Rectal smooth muscle tissue (tissue), 1 donor: Measurements from ENCODE around the gene AMIGO3.
A peak's percentile ranks its signal among the peaks of the same experiment; 100 is the strongest.

Experiments used
- H3K27ac ChIP-seq: one replicate; pipeline ENCODE4 v1.7.0; 2013; ENCODE audit warnings: low read depth, low read length, inconsistent platforms
- H3K27me3 ChIP-seq: one replicate; pipeline ENCODE4 v1.7.0; 2013; ENCODE audit warnings: low read length; ENCODE audit not compliant: control insufficient read depth, insufficient read depth
- H3K36me3 ChIP-seq: one replicate; pipeline ENCODE4 v1.7.0; 2013; ENCODE audit warnings: low read length; ENCODE audit not compliant: control insufficient read depth, insufficient read depth
- H3K4me1 ChIP-seq: one replicate; pipeline ENCODE4 v1.7.0; 2013; ENCODE audit warnings: low read length; ENCODE audit not compliant: control insufficient read depth, insufficient read depth
- H3K4me3 ChIP-seq: one replicate; pipeline ENCODE4 v1.7.0; 2013; ENCODE audit warnings: low read length
- H3K9ac ChIP-seq: one replicate; pipeline ENCODE4 v1.7.0; 2013; ENCODE audit warnings: low read length

AMIGO3 gene

GRCh38 chr3:49674497-49674983, 44.9 kb downstream of the AMIGO3 start:
- Histone ChIP-seq H3K9ac (peak overlapping the region; percentile 77), H3K4me3 (peak overlapping the region; percentile 88), H3K27ac (peak overlapping the region; percentile 89), H3K4me1 (peaks cover 7% of the 10 kb centered on the region), H3K27me3 (no peaks in the 10 kb centered on the region), H3K36me3 (peaks cover 25% of the 10 kb centered on the region)

- peak within 1 kb of the TSS; percentile 89 for H3K27ac ChIP-seq
- peaks cover 20% of the 10 kb centered on the region for H3K36me3 ChIP-seq
- H3K9ac ChIP-seq: peak within 1 kb of the TSS; percentile 77
- peak within 1 kb of the TSS; percentile 88 for H3K4me3 ChIP-seq
- H3K27me3 ChIP-seq: no peaks in the 10 kb centered on the region
- peaks cover 7% of the 10 kb centered on the region for H3K4me1 ChIP-seq
These were observed 45.6 kb downstream of the AMIGO3 start, which contains the start of gene APEH for GRCh38 chr3:49673715-49674496. APEH (plus strand) TSS chr3:49674351; CDS start chr3:49674402, 51 bp downstream.

GRCh38 chr3:49673121-49673714, 46.3 kb downstream of the AMIGO3 start:
- Histone ChIP-seq H3K27ac (peak overlapping the region; percentile 89), H3K4me1 (peaks cover 7% of the 10 kb centered on the region), H3K4me3 (peak overlapping the region; percentile 88), H3K36me3 (peaks cover 17% of the 10 kb centered on the region), H3K9ac (no peak overlapping the region), H3K27me3 (no peaks in the 10 kb centered on the region)

GRCh38 chr3:49671291-49672288, 47.9 kb downstream of the AMIGO3 start:
- H3K9ac ChIP-seq: no peak overlapping the region
- H3K27ac ChIP-seq: no peak overlapping the region
- no peak overlapping the region for H3K4me3 ChIP-seq
- peaks cover 3% of the 10 kb centered on the region for H3K27me3 ChIP-seq
- peaks cover 7% of the 10 kb centered on the region for H3K4me1 ChIP-seq
- H3K36me3 ChIP-seq: peaks cover 2% of the 10 kb centered on the region

GRCh38 chr3:49670940-49671290, 48.6 kb downstream of the AMIGO3 start:
- H3K27me3 ChIP-seq: peaks cover 5% of the 10 kb centered on the region
- no peaks in the 10 kb centered on the region for H3K36me3 ChIP-seq
- no peak overlapping the region for H3K4me3 ChIP-seq
- H3K4me1 ChIP-seq: peaks cover 7% of the 10 kb centered on the region
- no peak overlapping the region for H3K27ac ChIP-seq
- H3K9ac ChIP-seq: no peak overlapping the region

- no peak overlapping the region for H3K27ac ChIP-seq
- peaks cover 4% of the 10 kb centered on the region for H3K4me1 ChIP-seq
- no peak overlapping the region for H3K9ac ChIP-seq
- no peaks in the 10 kb centered on the region for H3K36me3 ChIP-seq
- peaks cover 6% of the 10 kb centered on the region for H3K27me3 ChIP-seq
- no peak overlapping the region for H3K4me3 ChIP-seq
These were observed 50.1 kb downstream of the AMIGO3 start for GRCh38 chr3:49669352-49669751.

GRCh38 chr3:49668861-49669260, 50.6 kb downstream of the AMIGO3 start:
- peaks cover 4% of the 10 kb centered on the region for H3K4me1 ChIP-seq
- no peak overlapping the region for H3K27ac ChIP-seq
- H3K27me3 ChIP-seq: peaks cover 6% of the 10 kb centered on the region
- no peak overlapping the region for H3K9ac ChIP-seq
- no peaks in the 10 kb centered on the region for H3K36me3 ChIP-seq
- no peak overlapping the region for H3K4me3 ChIP-seq

- Histone ChIP-seq H3K9ac (no peak overlapping the region), H3K36me3 (no peaks in the 10 kb centered on the region), H3K27ac (no peak overlapping the region), H3K4me1 (peaks cover 3% of the 10 kb centered on the region), H3K4me3 (no peak overlapping the region), H3K27me3 (peaks cover 6% of the 10 kb centered on the region)
These were observed 51.1 kb downstream of the AMIGO3 start for GRCh38 chr3:49668414-49668797.

GRCh38 chr3:49667701-49668413, 51.6 kb downstream of the AMIGO3 start:
- no peak overlapping the region for H3K27ac ChIP-seq
- peaks cover 10% of the 10 kb centered on the region for H3K27me3 ChIP-seq
- H3K4me1 ChIP-seq: no peaks in the 10 kb centered on the region
- no peak overlapping the region for H3K4me3 ChIP-seq
- no peaks in the 10 kb centered on the region for H3K36me3 ChIP-seq
- no peak overlapping the region for H3K9ac ChIP-seq
